ENCODE data around the gene SOS1. TPM values are rescaled to one million over a fixed set of nuclear protein-coding genes. Genes with fewer than 3 reads are reported as not detected.
A peak's percentile ranks its signal among the peaks of the same experiment; 100 is the strongest.

SOS1 gene
- total and polyA plus RNA-seq, 2 of the 13 experiments (the other 11 are each of a cell fraction or from before 2014, with no cell fraction given) = 20.8 to 60.4 TPM

- TF ChIP-seq TFDP2 (CRISPR knock-in tag; IDR thresholded peaks at IDR 0.05) (no peak), ZSCAN21 (CRISPR knock-in tag; IDR thresholded peaks at IDR 0.05; ENCODE audit: borderline replicate concordance) (no peak), HNRNPL (IDR thresholded peaks at IDR 0.05; ENCODE audit: low read depth, low read length) (no peak), ZNF296 (CRISPR knock-in tag; conservative IDR thresholded peaks at IDR 0.05) (no peak), PPARG (CRISPR knock-in tag; conservative IDR thresholded peaks at IDR 0.05) (peak; percentile 56; the same call in 1 of the 2 replicates), ZNF768 (CRISPR knock-in tag; IDR thresholded peaks at IDR 0.05) (no peak), CENPT (CRISPR knock-in tag; IDR thresholded peaks at IDR 0.05; ENCODE audit: low read depth) (no peak), TEAD3 (CRISPR knock-in tag; optimal IDR thresholded peaks at IDR 0.05; ENCODE audit: borderline replicate concordance) (peak; percentile 59), ZNF180 (CRISPR knock-in tag; IDR thresholded peaks at IDR 0.05; ENCODE audit: borderline replicate concordance, low read depth) (no peak), ZNF552 (CRISPR knock-in tag; IDR thresholded peaks at IDR 0.05; ENCODE audit: borderline replicate concordance) (no peak), BCL6 (CRISPR knock-in tag; IDR thresholded peaks at IDR 0.05) (peak; percentile 96), NAIF1 (CRISPR knock-in tag; IDR thresholded peaks at IDR 0.05; ENCODE audit: borderline replicate concordance) (no peak), ZNF777 (CRISPR knock-in tag; IDR thresholded peaks at IDR 0.05) (no peak), CBX1 (IDR thresholded peaks at IDR 0.05; ENCODE audit: low read depth) (no peak), ZNF7 (CRISPR knock-in tag; IDR thresholded peaks at IDR 0.05) (no peak), IRF2 (CRISPR knock-in tag; IDR thresholded peaks at IDR 0.05) (0 out of 2 replicates have a peak, but pooled peaks have one; percentile 47), ZNF644 (CRISPR knock-in tag; IDR thresholded peaks at IDR 0.05; ENCODE audit: low read depth) (no peak), MZF1 (CRISPR knock-in tag; IDR thresholded peaks at IDR 0.05; ENCODE audit: borderline replicate concordance) (no peak), ZNF317 (CRISPR knock-in tag; IDR thresholded peaks at IDR 0.05) (no peak), SNAPC4 (CRISPR knock-in tag; IDR thresholded peaks at IDR 0.05) (no peak), ZFP37 (CRISPR knock-in tag; IDR thresholded peaks at IDR 0.05; ENCODE audit: borderline replicate concordance) (no peak), IKZF5 (CRISPR knock-in tag; IDR thresholded peaks at IDR 0.05) (no peak), SMAD1 (CRISPR knock-in tag; IDR thresholded peaks at IDR 0.05; ENCODE audit: borderline replicate concordance, low read depth) (no peak), THAP7 (CRISPR knock-in tag; IDR thresholded peaks at IDR 0.05) (no peak), NR2F2 (IDR thresholded peaks at IDR 0.05; ENCODE audit: borderline replicate concordance, low read depth) (peak; percentile 60)
These were observed 19.5 kb upstream of the SOS1 start (continued) for GRCh38 chr2:39140322-39140847.

Measured in HepG2 (cell line).